NT2/D1 (cell line): ENCODE measurements around the gene POU3F1.

ENCODE experiments used
- DNase-seq: peaks from one replicate; pipeline ENCODE4 v3.0.0-alpha.2; 2011; ENCODE audit warnings: low read depth, low spot score
- H3K27me3 ChIP-seq: 2 replicates; pipeline ENCODE4 v1.6.0; 2011; ENCODE audit warnings: mild to moderate bottlenecking; ENCODE audit not compliant: insufficient read length, insufficient read depth
- H3K36me3 ChIP-seq: 2 replicates; pipeline ENCODE4 v1.6.1; 2011; ENCODE audit warnings: mild to moderate bottlenecking, low read length, mixed read lengths; ENCODE audit not compliant: insufficient read depth, insufficient read length
- H3K4me1 ChIP-seq: 2 replicates; pipeline ENCODE4 v1.5.1; 2011; ENCODE audit not compliant: insufficient read depth, insufficient read length
- H3K4me3 ChIP-seq: 2 replicates; pipeline ENCODE4 v1.5.1; 2011; ENCODE audit warnings: low read depth; ENCODE audit not compliant: insufficient read length
- H3K9ac ChIP-seq: 2 replicates; pipeline ENCODE4 v1.6.0; 2011; ENCODE audit warnings: low read depth; ENCODE audit not compliant: insufficient read length
- H3K9me3 ChIP-seq: 2 replicates; pipeline ENCODE4 v1.5.1; 2011; ENCODE audit warnings: mild to moderate bottlenecking, low read length; ENCODE audit not compliant: insufficient read depth
- SUZ12 ChIP-seq: IDR thresholded peaks from 2 replicates; pipeline ENCODE4 v1.6.1; 2011; ENCODE audit not compliant: insufficient read length, insufficient read depth; ENCODE audit errors: extremely low read depth
- YY1 ChIP-seq: IDR thresholded peaks from 2 replicates; pipeline ENCODE4 v1.6.1; 2011; ENCODE audit not compliant: insufficient read length, insufficient read depth
- ZNF274 ChIP-seq: IDR thresholded peaks from 2 replicates; pipeline ENCODE4 v1.6.1; 2011; ENCODE audit warnings: mild to moderate bottlenecking, low read depth, low read length

Gene POU3F1

GRCh38 chr1:38089712-38090360, 43.2 kb upstream of the POU3F1 start:
- Histone ChIP-seq H3K9ac (no peak overlapping the region), H3K4me3 (no peak overlapping the region), H3K36me3 (no peaks in the 10 kb centered on the region), H3K4me1 (peaks cover 33% of the 10 kb centered on the region), H3K9me3 (no peaks in the 10 kb centered on the region), H3K27me3 (peaks cover under 1% of the 10 kb centered on the region)
- DNase-seq: no peak
- no peak for TF ChIP-seq SUZ12
- no peak for TF ChIP-seq YY1
- no peak for TF ChIP-seq ZNF274

- TF ChIP-seq YY1: no peak
- TF ChIP-seq SUZ12: no peak
- H3K27me3 ChIP-seq: peaks cover 4% of the 10 kb centered on the region
- H3K36me3 ChIP-seq: no peaks in the 10 kb centered on the region
These were observed 42.2 kb upstream of the POU3F1 start for GRCh38 chr1:38088791-38089190.

GRCh38 chr1:38088366-38088765, 41.8 kb upstream of the POU3F1 start:
- TF ChIP-seq ZNF274: no peak
- no peak for TF ChIP-seq SUZ12
- TF ChIP-seq YY1: no peak
- Histone ChIP-seq H3K9me3 (no peaks in the 10 kb centered on the region), H3K9ac (no peak overlapping the region), H3K4me3 (no peak overlapping the region), H3K27me3 (peaks cover 4% of the 10 kb centered on the region), H3K36me3 (no peaks in the 10 kb centered on the region), H3K4me1 (peaks cover 39% of the 10 kb centered on the region)
- no peak for DNase-seq

More at GRCh38 chr1:38088791-38089190, 42.2 kb upstream of the POU3F1 start:
- Histone ChIP-seq H3K9me3 (no peaks in the 10 kb centered on the region), H3K4me1 (peaks cover 38% of the 10 kb centered on the region), H3K4me3 (no peak overlapping the region), H3K9ac (peak overlapping the region; percentile 14)
- no peak for DNase-seq

- no peak for TF ChIP-seq ZNF274
- no peak for TF ChIP-seq SUZ12
- TF ChIP-seq YY1: no peak
- Histone ChIP-seq H3K4me1 (peaks cover 44% of the 10 kb centered on the region), H3K36me3 (no peaks in the 10 kb centered on the region), H3K27me3 (peaks cover 4% of the 10 kb centered on the region), H3K4me3 (no peak overlapping the region), H3K9me3 (no peaks in the 10 kb centered on the region), H3K9ac (no peak overlapping the region)
- no peak for DNase-seq
These were observed 41.1 kb upstream of the POU3F1 start for GRCh38 chr1:38087676-38088075.

GRCh38 chr1:38085666-38086330, 39.2 kb upstream of the POU3F1 start:
- Histone ChIP-seq H3K9ac (no peak overlapping the region), H3K27me3 (peaks cover 4% of the 10 kb centered on the region), H3K4me1 (peaks cover 35% of the 10 kb centered on the region), H3K4me3 (no peak overlapping the region), H3K9me3 (no peaks in the 10 kb centered on the region), H3K36me3 (no peaks in the 10 kb centered on the region)
- no peak for DNase-seq
- TF ChIP-seq SUZ12 (no peak), ZNF274 (no peak), YY1 (no peak)

- H3K4me1 ChIP-seq: peaks cover 35% of the 10 kb centered on the region
- H3K27me3 ChIP-seq: peaks cover 4% of the 10 kb centered on the region
- H3K4me3 ChIP-seq: no peak overlapping the region
- DNase-seq: no peak
- TF ChIP-seq YY1 (no peak), ZNF274 (no peak), SUZ12 (no peak)
- H3K36me3 ChIP-seq: no peaks in the 10 kb centered on the region
- peak overlapping the region; percentile 18 for H3K9ac ChIP-seq
- no peaks in the 10 kb centered on the region for H3K9me3 ChIP-seq
These were observed 38.1 kb upstream of the POU3F1 start for GRCh38 chr1:38084700-38085099.

- H3K4me3 ChIP-seq: no peak overlapping the region
- DNase-seq: no peak
- no peak for TF ChIP-seq ZNF274
- no peak for TF ChIP-seq YY1
- TF ChIP-seq SUZ12: no peak
- H3K27me3 ChIP-seq: peaks cover 4% of the 10 kb centered on the region
- H3K9me3 ChIP-seq: no peaks in the 10 kb centered on the region
- no peak overlapping the region for H3K9ac ChIP-seq
- no peaks in the 10 kb centered on the region for H3K36me3 ChIP-seq
- H3K4me1 ChIP-seq: peaks cover 35% of the 10 kb centered on the region
These were observed 37.5 kb upstream of the POU3F1 start for GRCh38 chr1:38084113-38084512.
